Mesothelial cell of epicardium (in vitro differentiated cells): Measurements from ENCODE around the gene FAF1. TPM values are rescaled to one million over a fixed set of nuclear protein-coding genes. Genes with fewer than 3 reads are reported as not detected.

Experiments used
- DNase-seq, 2 experiments: peaks; one replicate each; pipeline ENCODE4 v3.0.0; 2021; ENCODE audit warnings: low spot score in 2 of 2; ENCODE audit not compliant: unreplicated experiment in 2 of 2
- H3K27ac Mint-ChIP-seq: 2 replicates; pipeline ENCODE4 v1.8.0; 2021; ENCODE audit warnings: mixed read lengths
- H3K27me3 Mint-ChIP-seq: 2 replicates; pipeline ENCODE4 v1.8.0; 2021; ENCODE audit warnings: low read depth, mixed read lengths
- H3K36me3 Mint-ChIP-seq: 2 replicates; pipeline ENCODE4 v1.8.0; 2021; ENCODE audit warnings: mixed read lengths
- H3K4me1 Mint-ChIP-seq: 2 replicates; pipeline ENCODE4 v1.8.0; 2021; ENCODE audit warnings: mixed read lengths
- H3K4me3 Mint-ChIP-seq: 2 replicates; pipeline ENCODE4 v1.8.0; 2021; ENCODE audit warnings: mild to moderate bottlenecking, moderate library complexity, mixed read lengths
- H3K9me3 Mint-ChIP-seq: 2 replicates; pipeline ENCODE4 v1.8.0; 2021; ENCODE audit warnings: mixed read lengths
- CTCF ChIP-seq: fragments of 200-600 bp; sonication (generic); IDR thresholded peaks from one replicate; pipeline ENCODE4 v1.5.0; 2021; ENCODE audit warnings: antibody characterized with exemption; ENCODE audit not compliant: unreplicated experiment
- total RNA-seq: library from RNA; stranded (reverse); gene quantifications from 3 replicates; pipeline ENCODE4 v1.2.1, GENCODE V29; 2021

FAF1 gene
- total RNA-seq, 1 donor from 2014 or later: 44.4 TPM

GRCh38 chr1:50497007-50497406 is 463.1 kb downstream of the FAF1 start:
- no peak for TF ChIP-seq CTCF
- Mint-ChIP-seq H3K4me1 (no peaks in the 10 kb centered on the region), H3K27ac (no peak overlapping the region), H3K4me3 (no peak overlapping the region), H3K9me3 (peaks cover 36% of the 10 kb centered on the region), H3K36me3 (peaks cover 47% of the 10 kb centered on the region), H3K27me3 (no peaks in the 10 kb centered on the region)
- DNase-seq: no peak

DNA sequence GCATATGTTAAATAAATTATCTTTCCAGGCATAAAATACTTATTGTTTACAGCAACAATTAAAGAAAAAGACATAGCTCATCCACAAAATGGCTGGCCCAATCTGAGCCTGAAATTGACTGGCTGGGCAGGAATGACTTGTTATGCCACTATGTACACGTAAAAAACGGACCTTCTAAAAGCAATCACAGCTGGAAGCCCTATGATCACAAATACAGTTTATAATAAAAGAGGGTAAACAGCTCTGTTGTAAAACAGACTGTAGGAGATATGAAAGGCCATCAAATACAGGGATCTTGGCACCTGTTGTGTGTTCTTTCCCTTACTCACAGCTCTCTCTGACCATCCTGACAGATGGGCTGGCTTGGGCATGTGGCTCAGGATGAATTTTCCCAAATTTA is 466.4 kb downstream of the FAF1 start:
- Mint-ChIP-seq H3K27ac (no peak overlapping the region), H3K4me1 (peaks cover 3% of the 10 kb centered on the region), H3K27me3 (no peaks in the 10 kb centered on the region), H3K36me3 (peaks cover 45% of the 10 kb centered on the region), H3K4me3 (no peak overlapping the region), H3K9me3 (peaks cover 27% of the 10 kb centered on the region)
- DNase-seq: no peak
- no peak for TF ChIP-seq CTCF

GRCh38 chr1:50492142-50492541 is 467.9 kb downstream of the FAF1 start:
- Mint-ChIP-seq H3K9me3 (peaks cover 18% of the 10 kb centered on the region), H3K27me3 (no peaks in the 10 kb centered on the region), H3K4me3 (no peak overlapping the region)

GRCh38 chr1:50491142-50491541 is 468.9 kb downstream of the FAF1 start:
- H3K36me3 Mint-ChIP-seq: peaks cover 23% of the 10 kb centered on the region
- H3K4me1 Mint-ChIP-seq: peaks cover 9% of the 10 kb centered on the region
- H3K27me3 Mint-ChIP-seq: no peaks in the 10 kb centered on the region
- no peak overlapping the region for H3K27ac Mint-ChIP-seq
- H3K4me3 Mint-ChIP-seq: no peak overlapping the region
- DNase-seq: no peak
- H3K9me3 Mint-ChIP-seq: peaks cover 10% of the 10 kb centered on the region
- TF ChIP-seq CTCF: no peak

More at GRCh38 chr1:50492142-50492541, 467.9 kb downstream of the FAF1 start:
- peaks cover 9% of the 10 kb centered on the region for H3K4me1 Mint-ChIP-seq
- H3K36me3 Mint-ChIP-seq: peaks cover 31% of the 10 kb centered on the region
- no peak for TF ChIP-seq CTCF
- no peak overlapping the region for H3K27ac Mint-ChIP-seq
- no peak for DNase-seq

DNA sequence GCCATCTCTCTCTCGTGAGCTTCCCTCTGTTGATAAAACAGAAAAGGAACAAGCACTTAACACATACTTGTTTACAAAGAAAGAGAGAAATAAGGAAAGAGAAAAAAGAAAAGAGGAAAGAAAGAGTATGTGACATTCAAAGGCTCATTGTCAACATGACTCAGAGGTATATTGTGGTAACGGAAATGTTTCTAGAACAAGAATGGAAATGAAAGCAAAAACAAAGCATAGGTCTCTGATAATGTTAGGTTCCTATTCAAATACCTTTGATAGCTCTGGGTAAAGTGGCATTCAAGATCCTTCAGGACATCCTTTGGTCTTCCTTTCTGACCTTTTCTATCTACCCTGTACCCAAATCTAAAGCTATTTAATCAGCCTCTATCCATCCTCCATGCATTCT is 469.4 kb downstream of the FAF1 start:
- H3K27me3 Mint-ChIP-seq: no peaks in the 10 kb centered on the region
- TF ChIP-seq CTCF: no peak
- H3K9me3 Mint-ChIP-seq: peaks cover 6% of the 10 kb centered on the region
- no peak for DNase-seq
- H3K4me1 Mint-ChIP-seq: peaks cover 9% of the 10 kb centered on the region
- H3K36me3 Mint-ChIP-seq: peaks cover 21% of the 10 kb centered on the region
- H3K4me3 Mint-ChIP-seq: no peak overlapping the region
- no peak overlapping the region for H3K27ac Mint-ChIP-seq

GRCh38 chr1:50488876-50489275 is 471.2 kb downstream of the FAF1 start:
- Mint-ChIP-seq H3K4me3 (no peak overlapping the region), H3K4me1 (peaks cover 9% of the 10 kb centered on the region), H3K36me3 (peaks cover 15% of the 10 kb centered on the region), H3K9me3 (no peaks in the 10 kb centered on the region), H3K27me3 (no peaks in the 10 kb centered on the region), H3K27ac (no peak overlapping the region)
- DNase-seq: no peak
- no peak for TF ChIP-seq CTCF
